ENCODE measurements around the gene MAP3K1. TPM values are rescaled to one million over a fixed set of nuclear protein-coding genes. Genes with fewer than 3 reads are reported as not detected.

The MAP3K1 gene
- total RNA-seq, 2 donors from 2014 or later: 8.9 to 19.0 TPM

DNA sequence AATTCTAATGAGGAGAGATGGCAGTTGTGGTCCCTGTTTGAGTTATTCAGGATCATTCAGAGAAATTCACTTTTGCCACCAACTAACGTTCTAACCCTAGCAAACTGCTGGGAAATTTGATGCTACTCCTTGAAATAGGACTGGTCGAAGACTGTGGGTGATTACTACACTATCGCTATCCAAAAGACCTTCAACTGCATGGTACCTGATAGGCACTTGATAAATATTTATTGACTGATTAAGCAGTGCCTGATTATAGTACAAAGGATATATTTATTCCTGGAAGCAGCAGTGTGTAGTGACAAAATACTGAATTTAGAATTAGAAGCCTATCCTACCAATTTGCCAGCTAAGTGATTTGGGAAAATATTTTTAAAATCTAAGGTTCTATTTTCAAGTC lies 14.1 kb upstream of the MAP3K1 start:
- peaks cover 0 to 15% of the 10 kb centered on the region in 2 donors for H3K4me1 ChIP-seq (ENCODE audit: control insufficient read depth in 1 of 2, low read depth in 2 of 2)
- no peak overlapping the region for H3K27ac ChIP-seq
- ATAC-seq (ENCODE audit: insufficient number of reproducible peaks, low FRiP score, low read depth) (no peak), DNase-seq (ENCODE audit: low spot score) (no peak)
- H3K4me3 ChIP-seq: no peak overlapping the region
- TF ChIP-seq, protein P1, sequence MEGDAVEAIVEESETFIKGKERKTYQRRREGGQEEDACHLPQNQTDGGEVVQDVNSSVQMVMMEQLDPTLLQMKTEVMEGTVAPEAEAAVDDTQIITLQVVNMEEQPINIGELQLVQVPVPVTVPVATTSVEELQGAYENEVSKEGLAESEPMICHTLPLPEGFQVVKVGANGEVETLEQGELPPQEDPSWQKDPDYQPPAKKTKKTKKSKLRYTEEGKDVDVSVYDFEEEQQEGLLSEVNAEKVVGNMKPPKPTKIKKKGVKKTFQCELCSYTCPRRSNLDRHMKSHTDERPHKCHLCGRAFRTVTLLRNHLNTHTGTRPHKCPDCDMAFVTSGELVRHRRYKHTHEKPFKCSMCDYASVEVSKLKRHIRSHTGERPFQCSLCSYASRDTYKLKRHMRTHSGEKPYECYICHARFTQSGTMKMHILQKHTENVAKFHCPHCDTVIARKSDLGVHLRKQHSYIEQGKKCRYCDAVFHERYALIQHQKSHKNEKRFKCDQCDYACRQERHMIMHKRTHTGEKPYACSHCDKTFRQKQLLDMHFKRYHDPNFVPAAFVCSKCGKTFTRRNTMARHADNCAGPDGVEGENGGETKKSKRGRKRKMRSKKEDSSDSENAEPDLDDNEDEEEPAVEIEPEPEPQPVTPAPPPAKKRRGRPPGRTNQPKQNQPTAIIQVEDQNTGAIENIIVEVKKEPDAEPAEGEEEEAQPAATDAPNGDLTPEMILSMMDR (IDR thresholded peaks at IDR 0.05): no peak
- H3K36me3 ChIP-seq: no peaks in the 10 kb centered on the region
- H3K9me3 ChIP-seq: no peaks in the 10 kb centered on the region
- no peaks in the 10 kb centered on the region for H3K27me3 ChIP-seq (replicated peaks; ENCODE audit: insufficient read depth)

DNA sequence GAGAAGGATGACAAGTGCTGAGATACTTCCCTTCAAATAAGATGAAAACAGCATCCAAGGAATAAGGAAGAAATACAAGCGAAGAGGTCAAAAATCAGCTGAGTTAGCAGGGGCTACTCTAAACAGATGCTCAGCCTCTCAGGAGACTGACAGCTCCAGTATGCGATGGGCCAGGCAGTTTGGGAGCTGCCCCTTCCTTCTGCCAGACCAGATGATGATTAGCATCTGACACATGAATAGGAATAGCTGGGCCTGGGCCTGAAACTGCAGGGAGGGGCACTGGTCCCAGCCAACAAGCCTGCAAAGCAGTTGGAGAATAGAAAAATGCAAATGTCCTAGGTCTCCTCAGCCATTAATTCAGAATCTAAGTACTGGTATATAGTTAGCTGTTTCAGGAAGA lies 13.1 kb upstream of the MAP3K1 start:
- H3K4me3 ChIP-seq: no peak overlapping the region
- H3K9me3 ChIP-seq: no peaks in the 10 kb centered on the region
- no peak for ATAC-seq (ENCODE audit: insufficient number of reproducible peaks, low FRiP score, low read depth)
- no peaks in the 10 kb centered on the region for H3K27me3 ChIP-seq (replicated peaks; ENCODE audit: insufficient read depth)
- H3K27ac ChIP-seq: no peak overlapping the region
- TF ChIP-seq, protein P1 (IDR thresholded peaks at IDR 0.05): no peak
- H3K4me1 ChIP-seq (ENCODE audit: control insufficient read depth in 1 of 2, low read depth in 2 of 2): peaks cover 0 to 15% of the 10 kb centered on the region in 2 donors
- no peaks in the 10 kb centered on the region for H3K36me3 ChIP-seq
- DNase-seq (ENCODE audit: low spot score): no peak

DNA sequence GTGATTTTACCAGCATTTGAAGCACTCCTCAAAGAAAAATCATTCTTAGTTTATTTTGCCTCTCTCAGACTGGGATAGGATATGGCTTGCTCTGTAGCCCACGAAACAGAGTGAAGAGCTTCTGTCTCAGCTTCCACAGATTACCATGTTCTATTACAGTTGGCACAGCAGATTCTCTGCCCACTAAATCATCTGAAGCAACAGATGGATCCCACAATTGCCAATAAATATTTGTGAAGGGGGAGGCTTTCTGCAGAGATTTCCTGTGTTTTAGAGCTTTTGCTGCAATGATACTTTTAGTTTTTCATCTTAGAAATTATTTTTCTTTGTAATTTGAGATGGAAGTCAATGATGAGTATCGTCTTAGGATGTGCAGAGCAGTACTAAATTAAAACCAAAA lies 12.3 kb upstream of the MAP3K1 start:
- DNase-seq (ENCODE audit: low spot score) (no peak), ATAC-seq (ENCODE audit: insufficient number of reproducible peaks, low FRiP score, low read depth) (no peak)
- H3K36me3 ChIP-seq: no peaks in the 10 kb centered on the region
- no peaks in the 10 kb centered on the region for H3K27me3 ChIP-seq (replicated peaks; ENCODE audit: insufficient read depth)
- no peaks in the 10 kb centered on the region for H3K9me3 ChIP-seq
- no peak overlapping the region for H3K4me3 ChIP-seq
- no peak overlapping the region for H3K27ac ChIP-seq
- peaks cover 0 to 15% of the 10 kb centered on the region in 2 donors for H3K4me1 ChIP-seq (ENCODE audit: control insufficient read depth in 1 of 2, low read depth in 2 of 2)
- TF ChIP-seq, protein P1 (IDR thresholded peaks at IDR 0.05): no peak

DNA sequence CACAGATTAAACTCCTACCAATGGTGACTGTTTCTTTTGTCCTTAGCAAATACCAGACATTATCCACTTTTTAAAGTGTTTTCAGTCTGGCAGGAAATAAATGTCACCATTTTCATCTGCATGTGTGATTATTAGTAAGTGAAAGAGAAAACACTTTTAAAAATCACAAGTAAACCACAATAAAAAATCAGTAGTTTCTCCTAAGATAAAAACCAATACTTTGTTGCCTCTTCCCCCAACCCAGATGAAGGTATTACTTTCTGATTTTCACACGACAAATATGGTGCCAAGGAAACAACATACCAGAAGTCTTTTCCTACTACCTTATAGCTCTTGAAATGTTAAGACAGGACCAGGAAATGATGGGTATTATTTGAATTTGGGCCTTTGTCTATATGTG lies 11.5 kb upstream of the MAP3K1 start:
- TF ChIP-seq, protein P1 (IDR thresholded peaks at IDR 0.05): no peak

DNA sequence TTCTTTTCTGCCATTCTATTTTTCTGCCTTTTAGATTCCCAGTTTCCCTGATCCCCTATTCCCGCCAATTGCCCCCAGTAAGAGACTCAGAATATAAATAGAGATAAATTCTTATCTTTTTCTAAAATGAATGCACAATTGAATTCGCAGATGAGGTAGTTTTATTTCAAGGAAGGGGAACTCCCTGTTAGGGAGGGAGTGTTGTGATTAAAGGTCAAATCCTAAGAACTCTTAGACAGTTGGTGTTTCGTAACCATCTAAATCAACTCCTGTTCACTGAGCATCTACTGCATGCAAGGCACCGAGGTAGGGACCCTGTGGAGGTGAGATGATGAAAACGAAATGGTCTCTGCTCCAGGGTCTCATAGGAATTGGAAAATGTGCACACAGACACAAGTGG lies 7.7 kb upstream of the MAP3K1 start:
- ATAC-seq (ENCODE audit: insufficient number of reproducible peaks, low FRiP score, low read depth) (no peak), DNase-seq (ENCODE audit: low spot score) (no peak)
- H3K9me3 ChIP-seq: no peaks in the 10 kb centered on the region
- H3K4me3 ChIP-seq: no peak overlapping the region
- H3K27ac ChIP-seq: no peak overlapping the region
- TF ChIP-seq, protein P1 (IDR thresholded peaks at IDR 0.05): no peak
- H3K27me3 ChIP-seq (replicated peaks; ENCODE audit: insufficient read depth): no peaks in the 10 kb centered on the region
- no peaks in the 10 kb centered on the region for H3K4me1 ChIP-seq (ENCODE audit: control insufficient read depth in 1 of 2, low read depth in 2 of 2)
- H3K36me3 ChIP-seq: no peaks in the 10 kb centered on the region

More for the DNA sequence above, 11.5 kb upstream of the MAP3K1 start:
- no peak overlapping the region for H3K27ac ChIP-seq
- ATAC-seq (ENCODE audit: insufficient number of reproducible peaks, low FRiP score, low read depth) (no peak), DNase-seq (ENCODE audit: low spot score) (no peak)
- H3K9me3 ChIP-seq: no peaks in the 10 kb centered on the region
- no peaks in the 10 kb centered on the region for H3K27me3 ChIP-seq (replicated peaks; ENCODE audit: insufficient read depth)
- H3K4me1 ChIP-seq (ENCODE audit: control insufficient read depth in 1 of 2, low read depth in 2 of 2): peaks cover 0 to 15% of the 10 kb centered on the region in 2 donors
- no peaks in the 10 kb centered on the region for H3K36me3 ChIP-seq
- no peak overlapping the region for H3K4me3 ChIP-seq

All from thoracic aorta (tissue), 2 donors.